ENCODE data around the gene FAM76A.

DNA sequence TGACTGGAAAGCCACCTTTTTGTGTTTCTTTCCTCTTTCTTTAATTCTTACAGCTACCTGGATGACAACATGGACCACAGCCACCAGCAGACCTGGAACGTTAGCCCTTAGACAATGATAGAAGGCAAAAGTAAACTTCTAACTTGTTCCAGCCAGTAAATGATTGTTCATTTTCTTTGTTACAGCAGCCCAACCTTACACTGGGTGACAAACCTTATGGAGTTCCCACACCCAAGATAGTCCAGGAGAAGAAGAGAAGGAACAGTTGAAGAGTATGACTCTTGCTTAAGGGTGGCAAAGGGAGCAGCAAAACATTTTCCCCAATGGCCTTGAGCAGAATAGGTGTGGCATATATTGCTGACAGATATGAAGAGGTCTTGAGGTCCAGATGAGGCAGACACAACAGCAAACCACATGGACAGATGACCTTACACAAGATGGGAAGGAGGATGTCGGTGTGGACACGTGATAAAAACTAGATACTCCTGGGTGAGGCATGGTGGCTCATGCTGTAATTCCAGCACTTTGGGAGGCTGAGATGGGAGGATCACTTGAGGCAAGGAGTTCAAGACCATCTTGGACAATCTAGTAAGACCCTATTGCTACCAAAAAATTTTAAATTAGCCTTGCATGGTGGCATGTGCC is 11.8 kb upstream of the FAM76A start:
- TF ChIP-seq POLR2AphosphoS5 (IDR thresholded peaks at IDR 0.05): no peak
- TF ChIP-seq, protein P1, sequence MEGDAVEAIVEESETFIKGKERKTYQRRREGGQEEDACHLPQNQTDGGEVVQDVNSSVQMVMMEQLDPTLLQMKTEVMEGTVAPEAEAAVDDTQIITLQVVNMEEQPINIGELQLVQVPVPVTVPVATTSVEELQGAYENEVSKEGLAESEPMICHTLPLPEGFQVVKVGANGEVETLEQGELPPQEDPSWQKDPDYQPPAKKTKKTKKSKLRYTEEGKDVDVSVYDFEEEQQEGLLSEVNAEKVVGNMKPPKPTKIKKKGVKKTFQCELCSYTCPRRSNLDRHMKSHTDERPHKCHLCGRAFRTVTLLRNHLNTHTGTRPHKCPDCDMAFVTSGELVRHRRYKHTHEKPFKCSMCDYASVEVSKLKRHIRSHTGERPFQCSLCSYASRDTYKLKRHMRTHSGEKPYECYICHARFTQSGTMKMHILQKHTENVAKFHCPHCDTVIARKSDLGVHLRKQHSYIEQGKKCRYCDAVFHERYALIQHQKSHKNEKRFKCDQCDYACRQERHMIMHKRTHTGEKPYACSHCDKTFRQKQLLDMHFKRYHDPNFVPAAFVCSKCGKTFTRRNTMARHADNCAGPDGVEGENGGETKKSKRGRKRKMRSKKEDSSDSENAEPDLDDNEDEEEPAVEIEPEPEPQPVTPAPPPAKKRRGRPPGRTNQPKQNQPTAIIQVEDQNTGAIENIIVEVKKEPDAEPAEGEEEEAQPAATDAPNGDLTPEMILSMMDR (IDR thresholded peaks at IDR 0.05): no peak
